OCI-LY1 (cell line): ENCODE measurements around the gene HOXA2.

Experiments used
- EZH2 ChIP-seq: fragments of 200-600 bp; sonication (generic), shearing (Covaris generic); IDR thresholded peaks from 2 replicates; pipeline ENCODE4 v1.8.0; 2017; ENCODE audit warnings: borderline replicate concordance, mixed run types, mild to moderate bottlenecking, antibody characterized with exemption, low read length, moderate library complexity, mixed read lengths
- TF ChIP-seq, protein P1 (sequence below): fragments of 200-600 bp; sonication (generic), shearing (Covaris generic); IDR thresholded peaks from 2 replicates; pipeline ENCODE4 v1.5.1; 2017; ENCODE audit warnings: mild to moderate bottlenecking, antibody characterized with exemption, low read length, moderate library complexity, mixed read lengths

DNA sequence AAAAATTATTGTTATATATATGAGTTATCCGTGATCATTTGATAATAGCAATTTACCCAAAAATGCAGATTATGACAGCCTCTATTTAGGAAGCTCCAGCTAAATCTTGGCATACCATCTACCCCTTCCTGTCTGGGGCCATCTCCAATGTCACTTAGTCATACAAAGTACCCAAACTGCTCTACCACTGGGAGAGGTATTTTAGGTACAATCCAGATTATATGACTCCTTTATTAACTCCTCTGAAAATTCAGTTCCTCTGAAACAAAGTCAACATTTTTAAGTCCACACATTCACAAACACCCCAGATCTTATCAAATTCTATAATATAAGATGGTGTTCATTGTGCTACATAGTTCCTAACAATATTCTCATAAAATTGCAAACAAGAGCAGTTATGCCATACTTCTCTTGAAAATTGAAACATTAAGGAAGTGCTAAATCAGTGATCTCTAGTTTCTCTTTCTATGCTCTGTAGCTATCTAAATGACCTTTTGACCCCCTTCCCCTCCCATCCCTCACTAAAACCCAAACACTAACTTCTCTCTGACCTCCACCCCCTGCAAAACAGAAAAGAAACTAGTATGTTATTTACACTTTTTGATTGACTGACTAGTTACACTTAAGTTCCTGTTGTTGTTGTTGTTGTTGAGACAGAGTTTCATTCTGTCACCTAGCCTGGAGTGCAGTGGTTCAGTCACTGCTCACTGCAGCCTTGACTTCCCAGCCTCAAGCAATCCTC is 23.1 kb downstream of the HOXA2 start:
- TF ChIP-seq, protein P1, sequence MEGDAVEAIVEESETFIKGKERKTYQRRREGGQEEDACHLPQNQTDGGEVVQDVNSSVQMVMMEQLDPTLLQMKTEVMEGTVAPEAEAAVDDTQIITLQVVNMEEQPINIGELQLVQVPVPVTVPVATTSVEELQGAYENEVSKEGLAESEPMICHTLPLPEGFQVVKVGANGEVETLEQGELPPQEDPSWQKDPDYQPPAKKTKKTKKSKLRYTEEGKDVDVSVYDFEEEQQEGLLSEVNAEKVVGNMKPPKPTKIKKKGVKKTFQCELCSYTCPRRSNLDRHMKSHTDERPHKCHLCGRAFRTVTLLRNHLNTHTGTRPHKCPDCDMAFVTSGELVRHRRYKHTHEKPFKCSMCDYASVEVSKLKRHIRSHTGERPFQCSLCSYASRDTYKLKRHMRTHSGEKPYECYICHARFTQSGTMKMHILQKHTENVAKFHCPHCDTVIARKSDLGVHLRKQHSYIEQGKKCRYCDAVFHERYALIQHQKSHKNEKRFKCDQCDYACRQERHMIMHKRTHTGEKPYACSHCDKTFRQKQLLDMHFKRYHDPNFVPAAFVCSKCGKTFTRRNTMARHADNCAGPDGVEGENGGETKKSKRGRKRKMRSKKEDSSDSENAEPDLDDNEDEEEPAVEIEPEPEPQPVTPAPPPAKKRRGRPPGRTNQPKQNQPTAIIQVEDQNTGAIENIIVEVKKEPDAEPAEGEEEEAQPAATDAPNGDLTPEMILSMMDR: no peak
- TF ChIP-seq EZH2: no peak
